HepG2 (cell line): Measurements from ENCODE around the gene SLC22A7. TPM values are rescaled to one million over a fixed set of nuclear protein-coding genes. Genes with fewer than 3 reads are reported as not detected.
A peak's percentile ranks its signal among the peaks of the same experiment; 100 is the strongest.

ENCODE experiments used
- ATAC-seq: fragments of 200-7000 bp; cut with Tn5 transposase; 3 replicates; pipeline ENCODE4 v1.9.1; 2020; ENCODE audit warnings: mild to moderate bottlenecking, moderate library complexity
- BruUV-seq: library from RNA; stranded (reverse); fragments of 400-500 nt; replicated peaks from 2 replicates; lab custom pipeline; 2021; lab: Mats Ljungman, UMichigan
- CTCF ChIA-PET: fragments of 300-600 bp; formaldehyde crosslinking; extraction: SDS; loops from one replicate; lab custom pipeline; 2021; ENCODE audit warnings: low total read pairs, inconsistent platforms, low intra/inter-chr PET ratio; lab: Yijun Ruan, JAX
- POLR2A ChIA-PET: fragments of 350-600 bp; sonication (Branson Sonifier 250); formaldehyde crosslinking; loops from one replicate; lab custom pipeline; 2020; ENCODE audit warnings: antibody characterized with exemption, inconsistent platforms; lab: Yijun Ruan, JAX
- DNase-seq: peaks from one replicate; pipeline ENCODE4 v3.0.0-alpha.2; 2015; ENCODE audit warnings: low spot score
- FAIRE-seq: peaks from 3 replicates; lab custom pipeline; 2011; peaks lifted over from hg19 to GRCh38; lab: Jason Lieb, UNC
- H2AFZ ChIP-seq: one replicate; pipeline ENCODE4 v1.6.1; 2011; ENCODE audit warnings: low read length, inconsistent platforms
- H3K27ac ChIP-seq: fragments of 300-600 bp; 3 replicates; pipeline ENCODE4 v1.8.0; 2011; ENCODE audit warnings: mixed run types, mild to moderate bottlenecking, mixed read lengths, low read length, inconsistent platforms; ENCODE audit not compliant: insufficient read depth; ENCODE audit errors: extremely low read length
- H3K27me3 ChIP-seq, 2 experiments: fragments of 200-600 bp in 1 of 2; 2 replicates in 1 of 2; 3 replicates in 1 of 2; pipeline versions ENCODE4 v1.6.0 to v1.8.0; 2011; ENCODE audit warnings: low read length in 2 of 2, mild to moderate bottlenecking in 2 of 2, moderate library complexity in 2 of 2, inconsistent platforms in 1 of 2; ENCODE audit not compliant: insufficient read depth in 2 of 2, control insufficient read depth in 1 of 2
- H3K36me3 ChIP-seq, 2 experiments: fragments of 200-600 bp in 1 of 2; replicated peaks in 1 of 2; 2 replicates in 1 of 2; 3 replicates in 1 of 2; pipeline versions ENCODE4 v1.5.1 to v1.8.0; 2011; ENCODE audit warnings: low read length in 2 of 2, inconsistent platforms in 1 of 2; ENCODE audit not compliant: insufficient read depth in 2 of 2, control insufficient read depth in 1 of 2
- H3K4me1 ChIP-seq: 2 replicates; pipeline ENCODE4 v1.5.1; 2012; ENCODE audit warnings: low read length, inconsistent platforms; ENCODE audit not compliant: insufficient read depth
- H3K4me2 ChIP-seq: 2 replicates; pipeline ENCODE4 v1.6.0; 2011; ENCODE audit warnings: low read depth, low read length, inconsistent platforms
- H3K4me3 ChIP-seq, 3 experiments: fragments of 200-600 bp in 1 of 3; sonication (generic), shearing (Covaris generic) in 1 of 3; replicated peaks in 1 of 3; 2 replicates each; pipeline ENCODE4 v1.5.1; 2011 to 2016; ENCODE audit warnings: low read length in 3 of 3, inconsistent platforms in 2 of 3, low read depth in 2 of 3, mild to moderate bottlenecking in 2 of 3, control low read depth in 1 of 3, mixed read lengths in 1 of 3; ENCODE audit not compliant: insufficient read depth in 1 of 3
- H3K79me2 ChIP-seq: one replicate; pipeline ENCODE4 v1.6.1; 2011; ENCODE audit warnings: low read length, inconsistent platforms; ENCODE audit not compliant: insufficient read depth
- H3K9ac ChIP-seq: 2 replicates; pipeline ENCODE4 v1.6.0; 2011; ENCODE audit warnings: mild to moderate bottlenecking, low read depth, low read length, inconsistent platforms; ENCODE audit not compliant: insufficient read depth
- H3K9me3 ChIP-seq: 2 replicates; pipeline ENCODE4 v1.5.1; 2012; ENCODE audit warnings: mild to moderate bottlenecking, low read length
- H4K20me1 ChIP-seq: 2 replicates; pipeline ENCODE4 v1.6.0; 2011; ENCODE audit warnings: inconsistent platforms, mild to moderate bottlenecking, low read length, moderate library complexity; ENCODE audit not compliant: insufficient read depth
- CEBPG ChIP-seq: IDR thresholded peaks from 2 replicates; pipeline ENCODE4 v1.6.1; 2016
- EHMT2 ChIP-seq: fragments of 200-600 bp; sonication (generic); IDR thresholded peaks from 2 replicates; pipeline ENCODE4 v1.7.0; 2017; ENCODE audit warnings: antibody characterized with exemption, low read depth, low read length, borderline replicate concordance
- MAFF ChIP-seq: IDR thresholded peaks from 2 replicates; pipeline ENCODE4 v1.6.1; 2011; ENCODE audit warnings: low read depth, low read length, improper control_type of control experiment
- TOPORS ChIP-seq: sonication (generic); formaldehyde crosslinking; IDR thresholded peaks from 2 replicates; pipeline ENCODE4 v1.8.0; 2023; ENCODE audit warnings: mild to moderate bottlenecking, missing genetic modification reagents
- ZFP36 ChIP-seq: fragments of 150-350 bp; IDR thresholded peaks from 2 replicates; pipeline ENCODE4 v1.6.1; 2018; ENCODE audit warnings: borderline replicate concordance, low read length, low read depth; ENCODE audit not compliant: partially characterized antibody
- ZNF333 ChIP-seq: sonication (generic); formaldehyde crosslinking; IDR thresholded peaks from 2 replicates; pipeline ENCODE4 v1.4.0; 2020; ENCODE audit warnings: mild to moderate bottlenecking, missing genetic modification reagents, borderline replicate concordance
- ZNF629 ChIP-seq: sonication (generic); formaldehyde crosslinking; conservative IDR thresholded peaks from 2 replicates; pipeline ENCODE4 v1.5.0; 2020; ENCODE audit warnings: missing genetic modification reagents
- in situ Hi-C: cut with HindIII; loops from 2 replicates; pipeline ENCODE4 v1.10.0; 2017; ENCODE audit warnings: low pct_unique_long_range_greater_than_20kb; ENCODE audit not compliant: extremely low pct_ligation_motif_present
- intact Hi-C: fragments of 100-400 bp; cut with micrococcal nuclease; formaldehyde crosslinking; loops from one replicate; pipeline ENCODE4 v1.10.0; 2022; ENCODE audit not compliant: unreplicated experiment
- polyA plus RNA-seq, 8 experiments: library from polyadenylated mRNA; depleted of rRNA in 3 of 8; stranded (reverse) in 7 of 8; unstranded in 1 of 8; fragments of >200 nt; fragmentation: Illumina TruSeq in 4 of 8; extraction: Trizol in 4 of 8; gene quantifications; 2 replicates each; pipeline versions ENCODE4 v1.2.1 to v1.2.3, GENCODE V29; 2011 to 2016; ENCODE audit warnings: low read depth in 4 of 8, missing spikeins in 1 of 8, mixed read lengths in 1 of 8; ENCODE audit not compliant: insufficient read depth in 1 of 8
- total RNA-seq, 5 experiments: library from RNA; depleted of rRNA; stranded (reverse); fragments of >200 nt; fragmentation: Illumina TruSeq; extraction: Trizol; gene quantifications; 2 replicates each; pipeline ENCODE4 v1.2.3, GENCODE V29; 2016; ENCODE audit warnings: low read depth in 1 of 5
- TF ChIP-seq, protein P1 (sequence below): sonication (generic); formaldehyde crosslinking; IDR thresholded peaks from 2 replicates; pipeline ENCODE4 v1.5.1; 2020; ENCODE audit warnings: mild to moderate bottlenecking, missing genetic modification reagents, borderline replicate concordance
- TF ChIP-seq, protein P2 (sequence below): sonication (generic); formaldehyde crosslinking; IDR thresholded peaks from 2 replicates; pipeline ENCODE4 v1.4.0; 2020; ENCODE audit warnings: mild to moderate bottlenecking, low read depth, missing genetic modification reagents

Gene SLC22A7
- total and polyA plus RNA-seq, 2 of the 13 experiments (the other 11 are each of a cell fraction or from before 2014, with no cell fraction given): 5.3 to 22.6 TPM

DNA sequence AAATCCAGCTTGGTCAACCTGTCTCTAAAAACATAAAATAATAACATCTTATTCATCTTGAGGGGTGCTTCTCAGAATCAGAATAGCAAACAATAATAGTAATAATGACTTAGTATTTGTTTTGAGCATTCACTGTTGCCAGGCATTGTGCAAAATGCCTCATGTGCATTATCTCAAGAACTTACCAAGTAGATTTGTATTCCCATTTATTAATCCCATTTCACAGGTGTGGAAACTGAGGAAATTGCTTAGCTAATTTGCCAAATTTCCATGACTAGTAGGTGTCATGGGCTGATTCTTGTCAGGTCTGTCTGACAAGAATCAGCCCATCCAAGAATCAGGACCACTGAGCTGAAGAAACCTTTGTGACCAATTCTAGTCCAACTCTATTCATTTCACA is 49.3 kb upstream of the SLC22A7 start:
- Histone ChIP-seq H3K4me3 (no peak overlapping the region), H3K9me3 (no peaks in the 10 kb centered on the region), H3K27me3 (peaks cover 19 to 82% of the 10 kb centered on the region in 2 experiments), H3K36me3 (no peaks in the 10 kb centered on the region), H3K4me2 (no peak overlapping the region), H4K20me1 (no peaks in the 10 kb centered on the region), H3K79me2 (no peaks in the 10 kb centered on the region), H3K4me1 (peaks cover 39% of the 10 kb centered on the region), H3K27ac (no peak overlapping the region), H2AFZ (no peak overlapping the region), H3K9ac (no peak overlapping the region)
- FAIRE-seq: no peak
- no peak for ATAC-seq
- ChIA-PET CTCF (no interaction called here), POLR2A (interaction anchor here (1.2 to 1.3 kb wide), 2 partner anchors 13 to 74 kb away, joined by 3 read pairs; no protein-coding TSS in a partner anchor)
- no peak for DNase-seq
- no TSS peak for BruUV-seq
- no peak for TF ChIP-seq MAFF
- TF ChIP-seq, protein P1, sequence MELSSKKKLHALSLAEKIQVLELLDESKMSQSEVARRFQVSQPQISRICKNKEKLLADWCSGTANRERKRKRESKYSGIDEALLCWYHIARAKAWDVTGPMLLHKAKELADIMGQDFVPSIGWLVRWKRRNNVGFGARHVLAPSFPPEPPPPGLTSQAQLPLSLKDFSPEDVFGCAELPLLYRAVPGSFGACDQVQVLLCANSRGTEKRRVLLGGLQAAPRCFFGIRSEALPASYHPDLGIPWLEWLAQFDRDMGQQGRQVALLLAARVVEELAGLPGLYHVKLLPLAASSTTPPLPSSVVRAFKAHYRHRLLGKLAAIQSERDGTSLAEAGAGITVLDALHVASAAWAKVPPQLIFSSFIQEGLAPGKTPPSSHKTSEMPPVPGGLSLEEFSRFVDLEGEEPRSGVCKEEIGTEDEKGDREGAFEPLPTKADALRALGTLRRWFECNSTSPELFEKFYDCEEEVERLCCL (CRISPR knock-in tag): no peak
- TF ChIP-seq, protein P2, sequence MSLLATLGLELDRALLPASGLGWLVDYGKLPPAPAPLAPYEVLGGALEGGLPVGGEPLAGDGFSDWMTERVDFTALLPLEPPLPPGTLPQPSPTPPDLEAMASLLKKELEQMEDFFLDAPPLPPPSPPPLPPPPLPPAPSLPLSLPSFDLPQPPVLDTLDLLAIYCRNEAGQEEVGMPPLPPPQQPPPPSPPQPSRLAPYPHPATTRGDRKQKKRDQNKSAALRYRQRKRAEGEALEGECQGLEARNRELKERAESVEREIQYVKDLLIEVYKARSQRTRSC (CRISPR knock-in tag): no peak
- TF ChIP-seq CEBPG (CRISPR knock-in tag): no peak
- no peak for TF ChIP-seq EHMT2
- 0 out of 2 replicates have a peak, but pooled peaks have one; percentile 10 for TF ChIP-seq TOPORS (CRISPR knock-in tag)
- TF ChIP-seq ZNF333: no peak
- TF ChIP-seq ZNF629 (CRISPR knock-in tag): peak; percentile 53
- no peak for TF ChIP-seq ZFP36
- in situ Hi-C loops: no loop called here
- intact Hi-C loops: no loop called here
